ENCODE measurements around the gene EFS.

Gene EFS, protein sequence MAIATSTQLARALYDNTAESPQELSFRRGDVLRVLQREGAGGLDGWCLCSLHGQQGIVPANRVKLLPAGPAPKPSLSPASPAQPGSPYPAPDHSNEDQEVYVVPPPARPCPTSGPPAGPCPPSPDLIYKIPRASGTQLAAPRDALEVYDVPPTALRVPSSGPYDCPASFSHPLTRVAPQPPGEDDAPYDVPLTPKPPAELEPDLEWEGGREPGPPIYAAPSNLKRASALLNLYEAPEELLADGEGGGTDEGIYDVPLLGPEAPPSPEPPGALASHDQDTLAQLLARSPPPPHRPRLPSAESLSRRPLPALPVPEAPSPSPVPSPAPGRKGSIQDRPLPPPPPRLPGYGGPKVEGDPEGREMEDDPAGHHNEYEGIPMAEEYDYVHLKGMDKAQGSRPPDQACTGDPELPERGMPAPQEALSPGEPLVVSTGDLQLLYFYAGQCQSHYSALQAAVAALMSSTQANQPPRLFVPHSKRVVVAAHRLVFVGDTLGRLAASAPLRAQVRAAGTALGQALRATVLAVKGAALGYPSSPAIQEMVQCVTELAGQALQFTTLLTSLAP

DNA sequence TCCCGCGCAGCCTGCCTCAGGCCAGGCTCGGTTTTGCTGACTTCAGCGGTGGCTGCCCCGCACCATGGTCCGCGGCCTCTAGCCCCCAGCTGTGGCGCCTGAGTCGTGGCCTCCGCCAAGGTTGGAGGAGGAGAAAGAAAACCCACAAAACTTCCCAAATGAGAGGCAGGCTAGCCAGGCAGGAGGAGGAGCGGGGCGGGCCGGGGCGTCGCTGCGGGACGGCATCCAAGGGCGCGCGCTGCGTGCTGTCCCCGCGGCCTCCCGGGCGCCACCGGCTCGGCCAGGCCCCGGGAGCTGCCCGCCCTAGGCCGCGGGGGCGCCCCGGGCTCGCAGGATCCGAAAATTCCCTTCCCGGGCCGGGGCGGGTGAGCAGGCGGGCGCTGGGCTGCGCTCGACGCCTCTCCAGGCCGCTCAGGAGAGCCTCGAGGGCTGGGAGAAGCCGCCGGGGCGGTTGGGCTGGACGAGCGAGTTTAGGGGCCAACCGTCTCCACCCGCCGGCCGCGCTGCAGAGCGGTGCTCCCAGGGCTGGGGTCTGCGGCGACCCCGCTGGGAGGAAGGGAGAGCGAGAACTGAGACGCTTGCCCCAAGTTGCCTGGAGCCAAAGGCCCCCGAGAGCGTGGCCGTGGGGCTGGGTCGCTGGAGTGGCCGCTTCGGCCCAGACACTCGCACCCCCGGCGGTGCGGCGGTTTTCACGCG is at the start of gene EFS:
EFS (minus strand) TSS at position 137 of the 696 bp plus-strand sequence. CDS start 147 bp downstream, outside the sequence.
- DNase-seq: no peak
- TF ChIP-seq GATA1 (IDR thresholded peaks at IDR 0.05; ENCODE audit: low read depth, low read length): no peak
- no peak for TF ChIP-seq POLR2A (IDR thresholded peaks at IDR 0.05; ENCODE audit: low read length)

- TF ChIP-seq POLR2A (IDR thresholded peaks at IDR 0.05; ENCODE audit: low read length): no peak
- no peak for TF ChIP-seq GATA1 (IDR thresholded peaks at IDR 0.05; ENCODE audit: low read depth, low read length)
- DNase-seq: no peak
Measured at GRCh38 chr14:23414254-23414653, 49.3 kb upstream of the EFS start.

DNA sequence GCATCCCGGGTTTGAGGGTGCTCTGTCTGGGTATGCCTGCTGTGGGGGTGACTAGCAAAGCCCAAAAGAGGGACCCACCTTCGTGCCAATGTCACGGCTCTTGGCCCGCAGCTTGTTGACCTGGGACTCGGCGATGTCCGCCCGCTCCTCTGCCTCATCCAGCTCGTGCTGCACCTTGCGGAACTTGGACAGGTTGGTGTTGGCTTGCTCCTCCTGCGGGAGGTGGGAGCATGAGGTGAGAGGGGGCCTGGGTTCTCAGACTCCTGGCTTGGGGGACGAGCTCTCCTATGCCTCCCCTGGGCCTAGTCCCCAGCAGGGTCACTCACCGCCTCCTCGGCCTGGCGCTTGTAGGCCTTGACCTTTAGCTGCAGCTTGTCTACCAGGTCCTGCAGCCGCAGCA is 48.7 kb upstream of the EFS start:
- no peak for TF ChIP-seq POLR2A (IDR thresholded peaks at IDR 0.05; ENCODE audit: low read length)
- TF ChIP-seq GATA1 (IDR thresholded peaks at IDR 0.05; ENCODE audit: low read depth, low read length): no peak
- no peak for DNase-seq

GRCh38 chr14:23411563-23412525 is 46.9 kb upstream of the EFS start:
- no peak for DNase-seq
- TF ChIP-seq POLR2A (IDR thresholded peaks at IDR 0.05; ENCODE audit: low read length) (no peak), GATA1 (IDR thresholded peaks at IDR 0.05; ENCODE audit: low read depth, low read length) (no peak)

- DNase-seq: no peak
- TF ChIP-seq GATA1 (IDR thresholded peaks at IDR 0.05; ENCODE audit: low read depth, low read length) (no peak), POLR2A (IDR thresholded peaks at IDR 0.05; ENCODE audit: low read length) (no peak)
Measured at GRCh38 chr14:23409966-23410635, 45.1 kb upstream of the EFS start.

- no peak for DNase-seq
- TF ChIP-seq POLR2A (IDR thresholded peaks at IDR 0.05; ENCODE audit: low read length) (no peak), GATA1 (IDR thresholded peaks at IDR 0.05; ENCODE audit: low read depth, low read length) (no peak)
Measured at GRCh38 chr14:23409475-23409874, 44.5 kb upstream of the EFS start.

GRCh38 chr14:23408307-23408630 is 43.3 kb upstream of the EFS start:
- no peak for DNase-seq
- no peak for TF ChIP-seq GATA1 (IDR thresholded peaks at IDR 0.05; ENCODE audit: low read depth, low read length)
- no peak for TF ChIP-seq POLR2A (IDR thresholded peaks at IDR 0.05; ENCODE audit: low read length)

GRCh38 chr14:23407516-23408306 is 42.7 kb upstream of the EFS start, which contains the start of gene MYH6:
Gene MYH6, minus strand, starts transcription at chr14:23408273. Its CDS starts 1,050 bp downstream, at chr14:23407223.
- no peak for DNase-seq
- TF ChIP-seq GATA1 (IDR thresholded peaks at IDR 0.05; ENCODE audit: low read depth, low read length) (no peak), POLR2A (IDR thresholded peaks at IDR 0.05; ENCODE audit: low read length) (no peak)

DNA sequence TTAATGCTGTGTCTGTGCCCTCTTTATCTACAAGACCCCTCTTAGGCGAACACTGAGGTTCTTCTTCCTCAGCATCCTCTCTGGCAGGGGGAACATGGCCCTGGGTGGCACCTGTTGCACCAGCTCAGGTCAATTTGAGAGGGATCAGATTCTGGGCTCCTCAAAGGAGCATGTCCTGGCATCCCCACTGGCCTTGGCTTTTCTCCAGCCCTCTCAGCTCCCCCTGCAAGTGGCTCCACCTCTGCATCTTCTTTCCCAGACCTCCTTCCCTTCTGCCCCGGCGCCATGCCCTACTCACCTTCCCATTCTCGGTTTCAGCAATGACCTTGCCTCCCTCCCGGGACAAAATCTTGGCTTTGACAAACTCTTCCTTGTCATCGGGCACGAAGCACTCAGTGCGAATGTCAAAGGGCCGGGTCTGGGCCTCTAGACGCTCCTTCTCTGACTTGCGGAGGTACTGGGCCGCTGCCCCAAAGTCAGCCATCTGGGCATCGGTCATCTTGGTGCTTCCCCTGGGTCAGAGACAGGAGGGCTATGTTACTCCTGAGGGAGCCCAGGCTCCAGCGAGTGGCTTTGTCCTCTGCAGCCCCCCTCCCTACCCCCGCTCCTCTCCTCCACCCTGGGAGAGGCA is 41.9 kb upstream of the EFS start:
- TF ChIP-seq GATA1 (IDR thresholded peaks at IDR 0.05; ENCODE audit: low read depth, low read length): no peak
- DNase-seq: no peak

GRCh38 chr14:23406244-23406643 is 41.3 kb upstream of the EFS start:
- DNase-seq: no peak
- TF ChIP-seq GATA1 (IDR thresholded peaks at IDR 0.05; ENCODE audit: low read depth, low read length) (no peak), POLR2A (IDR thresholded peaks at IDR 0.05; ENCODE audit: low read length) (no peak)

- TF ChIP-seq GATA1 (IDR thresholded peaks at IDR 0.05; ENCODE audit: low read depth, low read length) (no peak), POLR2A (IDR thresholded peaks at IDR 0.05; ENCODE audit: low read length) (no peak)
Measured at GRCh38 chr14:23405516-23406025, 40.6 kb upstream of the EFS start.

GRCh38 chr14:23405096-23405495 is 40.1 kb upstream of the EFS start:
- DNase-seq: no peak
- no peak for TF ChIP-seq GATA1 (IDR thresholded peaks at IDR 0.05; ENCODE audit: low read depth, low read length)
- TF ChIP-seq POLR2A (IDR thresholded peaks at IDR 0.05; ENCODE audit: low read length): no peak

More at GRCh38 chr14:23405516-23406025, 40.6 kb upstream of the EFS start:
- DNase-seq: no peak
